Choroid plexus epithelial cell (primary cell): ENCODE results near the gene MYH9.
A peak's percentile ranks its signal among the peaks of the same experiment; 100 is the strongest.

Experiments used
- DNase-seq: peaks from one replicate; pipeline ENCODE4 v3.0.0-alpha.2; 2010; ENCODE audit warnings: low read depth
- H3K4me3 ChIP-seq: 2 replicates; pipeline ENCODE4 v1.5.1; 2011; ENCODE audit warnings: low read depth, mild to moderate bottlenecking, control low read depth, low read length, moderate library complexity
- CTCF ChIP-seq: conservative IDR thresholded peaks from 2 replicates; pipeline ENCODE4 v1.5.1; 2011; ENCODE audit warnings: low read depth, mild to moderate bottlenecking, control low read depth, inconsistent platforms, low read length, moderate library complexity

Gene MYH9

GRCh38 chr22:36247955-36248354 lies 139.8 kb downstream of the MYH9 start:
- no peak for TF ChIP-seq CTCF

GRCh38 chr22:36246718-36247117 lies 141.0 kb downstream of the MYH9 start:
- no peak for DNase-seq
- TF ChIP-seq CTCF = no peak
- no peak overlapping the region for H3K4me3 ChIP-seq

More at GRCh38 chr22:36247955-36248354, 139.8 kb downstream of the MYH9 start:
- DNase-seq = no peak
- H3K4me3 ChIP-seq = no peak overlapping the region

- no peak for DNase-seq
- TF ChIP-seq CTCF = no peak
Measured at GRCh38 chr22:36245805-36246356, 141.9 kb downstream of the MYH9 start.

GRCh38 chr22:36244522-36245391 lies 143.0 kb downstream of the MYH9 start:
- no peak for TF ChIP-seq CTCF
- no peak overlapping the region for H3K4me3 ChIP-seq
- DNase-seq = peak; percentile 44

More at GRCh38 chr22:36245805-36246356, 141.9 kb downstream of the MYH9 start:
- no peak overlapping the region for H3K4me3 ChIP-seq

- H3K4me3 ChIP-seq = no peak overlapping the region
- DNase-seq = no peak
- no peak for TF ChIP-seq CTCF
Measured at GRCh38 chr22:36243986-36244385, 143.8 kb downstream of the MYH9 start.

- peak; percentile 80 for TF ChIP-seq CTCF
- H3K4me3 ChIP-seq = peak within 1 kb of the TSS; percentile 67
- peak; percentile 98 for DNase-seq
Measured at GRCh38 chr22:36239401-36240171, 148.2 kb downstream of the MYH9 start, which contains the start of gene APOL2. TSS of gene APOL2 (minus strand) at chr22:36239527. CDS start at chr22:36233162, 6,365 bp downstream.
